MG63 (cell line): ENCODE measurements around the gene NPPB. TPM values are rescaled to one million over a fixed set of nuclear protein-coding genes. Genes with fewer than 3 reads are reported as not detected.

Experiments used
- DNase-seq: peaks from one replicate; pipeline ENCODE4 v3.0.0-alpha.2; 2020
- H3K27me3 ChIP-seq: fragments of 250-450 bp; sonication (Bioruptor Pico); 2 replicates; pipeline ENCODE4 v1.5.1; 2020; ENCODE audit warnings: mild to moderate bottlenecking, moderate library complexity
- H3K36me3 ChIP-seq: fragments of 250-450 bp; sonication (Bioruptor Pico); 2 replicates; pipeline ENCODE4 v1.5.1; 2020; ENCODE audit warnings: mild to moderate bottlenecking, moderate library complexity
- H3K4me3 ChIP-seq: fragments of 250-450 bp; sonication (Bioruptor Pico); 2 replicates; pipeline ENCODE4 v1.5.1; 2020; ENCODE audit warnings: mild to moderate bottlenecking, moderate library complexity
- H3K9me3 ChIP-seq: fragments of 250-450 bp; sonication (Bioruptor Pico); 2 replicates; pipeline ENCODE4 v1.5.1; 2020; ENCODE audit warnings: mild to moderate bottlenecking, moderate library complexity
- total RNA-seq: library from RNA; depleted of rRNA; stranded (reverse); fragments of >200 nt; shearing (Covaris generic); gene quantifications from 2 replicates; pipeline ENCODE4 v1.2.3, GENCODE V29; 2014; ENCODE audit warnings: low replicate concordance

The NPPB gene
- total RNA-seq, 1 experiment from 2014 or later = not detected

- Histone ChIP-seq H3K4me3 (no peak overlapping the region), H3K27me3 (no peaks in the 10 kb centered on the region), H3K36me3 (no peaks in the 10 kb centered on the region), H3K9me3 (no peaks in the 10 kb centered on the region)
- DNase-seq = no peak
Observed at GRCh38 chr1:11886986-11887665, 28.4 kb upstream of the NPPB start.

GRCh38 chr1:11885916-11886315, 27.2 kb upstream of the NPPB start:
- H3K4me3 ChIP-seq = no peak overlapping the region
- H3K36me3 ChIP-seq = no peaks in the 10 kb centered on the region
- no peaks in the 10 kb centered on the region for H3K27me3 ChIP-seq
- DNase-seq = no peak
- H3K9me3 ChIP-seq = no peaks in the 10 kb centered on the region

GRCh38 chr1:11882814-11883538, 24.2 kb upstream of the NPPB start:
- H3K9me3 ChIP-seq = no peaks in the 10 kb centered on the region
- DNase-seq = no peak
- H3K27me3 ChIP-seq = no peaks in the 10 kb centered on the region; the same call in 1 of the 2 replicates
- H3K4me3 ChIP-seq = no peak overlapping the region
- no peaks in the 10 kb centered on the region for H3K36me3 ChIP-seq

GRCh38 chr1:11881749-11882441, 23.1 kb upstream of the NPPB start:
- no peaks in the 10 kb centered on the region for H3K9me3 ChIP-seq
- H3K36me3 ChIP-seq = no peaks in the 10 kb centered on the region
- H3K27me3 ChIP-seq = no peaks in the 10 kb centered on the region; the same call in 1 of the 2 replicates
- no peak overlapping the region for H3K4me3 ChIP-seq
- DNase-seq = no peak

- H3K9me3 ChIP-seq = no peaks in the 10 kb centered on the region
- no peak overlapping the region for H3K4me3 ChIP-seq
- H3K27me3 ChIP-seq = no peaks in the 10 kb centered on the region; the same call in 1 of the 2 replicates
- DNase-seq = no peak
- H3K36me3 ChIP-seq = no peaks in the 10 kb centered on the region
Observed at GRCh38 chr1:11880911-11881748, 22.4 kb upstream of the NPPB start.

- Histone ChIP-seq H3K27me3 (no peaks in the 10 kb centered on the region; the same call in 1 of the 2 replicates), H3K9me3 (no peaks in the 10 kb centered on the region), H3K4me3 (no peak overlapping the region), H3K36me3 (no peaks in the 10 kb centered on the region)
- DNase-seq = no peak
Observed at GRCh38 chr1:11880181-11880575, 21.4 kb upstream of the NPPB start.

GRCh38 chr1:11879311-11880180, 20.8 kb upstream of the NPPB start:
- Histone ChIP-seq H3K27me3 (no peaks in the 10 kb centered on the region; the same call in 1 of the 2 replicates), H3K4me3 (no peak overlapping the region), H3K9me3 (no peaks in the 10 kb centered on the region), H3K36me3 (no peaks in the 10 kb centered on the region)
- no peak for DNase-seq

- no peaks in the 10 kb centered on the region; the same call in 1 of the 2 replicates for H3K27me3 ChIP-seq
Observed at GRCh38 chr1:11878891-11879190, 20.1 kb upstream of the NPPB start.

GRCh38 chr1:11878081-11878890, 19.5 kb upstream of the NPPB start:
- no peaks in the 10 kb centered on the region for H3K36me3 ChIP-seq
- DNase-seq = no peak
- no peak overlapping the region for H3K4me3 ChIP-seq
- H3K27me3 ChIP-seq = no peaks in the 10 kb centered on the region; the same call in 1 of the 2 replicates
- H3K9me3 ChIP-seq = no peaks in the 10 kb centered on the region

More at GRCh38 chr1:11878891-11879190, 20.1 kb upstream of the NPPB start:
- Histone ChIP-seq H3K36me3 (no peaks in the 10 kb centered on the region), H3K9me3 (no peaks in the 10 kb centered on the region), H3K4me3 (no peak overlapping the region)
- no peak for DNase-seq

GRCh38 chr1:11877074-11877473, 18.3 kb upstream of the NPPB start:
- no peaks in the 10 kb centered on the region for H3K36me3 ChIP-seq
- DNase-seq = no peak
- no peak overlapping the region for H3K4me3 ChIP-seq
- no peaks in the 10 kb centered on the region for H3K9me3 ChIP-seq
- no peaks in the 10 kb centered on the region; the same call in none of the 2 replicates for H3K27me3 ChIP-seq

GRCh38 chr1:11875094-11875493, 16.3 kb upstream of the NPPB start:
- Histone ChIP-seq H3K4me3 (no peak overlapping the region), H3K36me3 (no peaks in the 10 kb centered on the region), H3K9me3 (no peaks in the 10 kb centered on the region), H3K27me3 (peaks cover 10% of the 10 kb centered on the region)
- DNase-seq = no peak

- no peak overlapping the region for H3K4me3 ChIP-seq
- no peaks in the 10 kb centered on the region for H3K9me3 ChIP-seq
- DNase-seq = no peak
- H3K36me3 ChIP-seq = no peaks in the 10 kb centered on the region
- peaks cover 13% of the 10 kb centered on the region for H3K27me3 ChIP-seq
Observed at GRCh38 chr1:11874624-11875023, 15.9 kb upstream of the NPPB start.

- Histone ChIP-seq H3K27me3 (peaks cover 15% of the 10 kb centered on the region), H3K4me3 (no peak overlapping the region), H3K36me3 (no peaks in the 10 kb centered on the region), H3K9me3 (no peaks in the 10 kb centered on the region)
- no peak for DNase-seq
Observed at GRCh38 chr1:11874258-11874562, 15.5 kb upstream of the NPPB start.

GRCh38 chr1:11873395-11874257, 14.9 kb upstream of the NPPB start:
- peaks cover 15% of the 10 kb centered on the region for H3K27me3 ChIP-seq
- no peaks in the 10 kb centered on the region for H3K9me3 ChIP-seq
- no peaks in the 10 kb centered on the region for H3K36me3 ChIP-seq
- no peak overlapping the region for H3K4me3 ChIP-seq
- no peak for DNase-seq
